H1 (cell line): ENCODE measurements around the gene SSR2. TPM values are rescaled to one million over a fixed set of nuclear protein-coding genes. Genes with fewer than 3 reads are reported as not detected.

ENCODE experiments used
- CTCF ChIA-PET: fragments of 300-600 bp; sonication (Branson Sonifier 250); formaldehyde crosslinking; loops from one replicate; lab custom pipeline; 2021; ENCODE audit not compliant: partially characterized antibody; lab: Charles Lee
- POLR2A ChIA-PET: fragments of 300-600 bp; sonication (Branson Sonifier 250); formaldehyde crosslinking; loops from one replicate; lab custom pipeline; 2021; ENCODE audit warnings: inconsistent platforms; ENCODE audit not compliant: partially characterized antibody; lab: Charles Lee
- DNase-seq, 2 experiments: peaks; one replicate each; pipeline versions ENCODE4 v3.0.0 to v3.0.0-alpha.2; 2010 to 2022; ENCODE audit warnings: low spot score in 2 of 2, low read depth in 1 of 2, mixed read lengths in 1 of 2
- FAIRE-seq: peaks from 2 replicates; lab custom pipeline; 2011; peaks lifted over from hg19 to GRCh38; lab: Jason Lieb, UNC
- H2AFZ ChIP-seq: 2 replicates; pipeline ENCODE4 v1.8.1; 2012; ENCODE audit warnings: low read length, inconsistent platforms
- H2AK5ac ChIP-seq: 2 replicates; pipeline ENCODE4 v1.6.1; 2013; ENCODE audit warnings: low read depth, low read length
- H2BK120ac ChIP-seq: replicated peaks from 2 replicates; pipeline ENCODE3; 2013; ENCODE audit warnings: low read depth, low read length, inconsistent platforms
- H2BK12ac ChIP-seq: 2 replicates; pipeline ENCODE4 v1.6.1; 2013; ENCODE audit warnings: low read depth, low read length
- H2BK15ac ChIP-seq: 2 replicates; pipeline ENCODE4 v1.6.1; 2013; ENCODE audit warnings: low read length
- H2BK20ac ChIP-seq: 2 replicates; pipeline ENCODE4 v1.6.1; 2013; ENCODE audit warnings: low read length
- H2BK5ac ChIP-seq: 2 replicates; pipeline ENCODE4 v1.6.1; 2013; ENCODE audit warnings: low read depth, low read length
- H3K14ac ChIP-seq: 2 replicates; pipeline ENCODE4 v1.6.1; 2013; ENCODE audit warnings: inconsistent platforms; ENCODE audit not compliant: insufficient read length
- H3K18ac ChIP-seq: 2 replicates; pipeline ENCODE4 v1.6.1; 2013; ENCODE audit warnings: low read length; ENCODE audit errors: extremely low read depth
- H3K23ac ChIP-seq: 2 replicates; pipeline ENCODE4 v1.6.1; 2013; ENCODE audit warnings: inconsistent platforms; ENCODE audit not compliant: insufficient read length
- H3K23me2 ChIP-seq: 2 replicates; pipeline ENCODE4 v1.6.1; 2013; ENCODE audit warnings: low read depth, low read length
- H3K27ac ChIP-seq: 2 replicates; pipeline ENCODE4 v1.6.1; 2011; ENCODE audit warnings: low read depth, low read length, inconsistent platforms
- H3K27me3 ChIP-seq, 4 experiments: replicated peaks in 1 of 4; 1 replicate in 1 of 4; 2 replicates in 3 of 4; pipeline versions ENCODE4 v1.6.1 to v1.8.1; 2011 to 2013; ENCODE audit warnings: low read length in 3 of 4, mild to moderate bottlenecking in 3 of 4, inconsistent platforms in 2 of 4, mixed read lengths in 2 of 4, moderate library complexity in 1 of 4; ENCODE audit not compliant: control insufficient read depth in 3 of 4, insufficient read depth in 3 of 4; ENCODE audit errors: extremely low read depth in 1 of 4
- H3K36me3 ChIP-seq, 4 experiments: 2 replicates each; pipeline versions ENCODE4 v1.6.1 to v1.8.1; 2011 to 2013; ENCODE audit warnings: mild to moderate bottlenecking in 4 of 4, low read length in 3 of 4, moderate library complexity in 2 of 4, control low read depth in 1 of 4, inconsistent platforms in 1 of 4; ENCODE audit not compliant: insufficient read depth in 4 of 4, control insufficient read depth in 2 of 4
- H3K4ac ChIP-seq: replicated peaks from 2 replicates; pipeline ENCODE3; 2013; ENCODE audit warnings: low read length, low read depth, mixed read lengths, inconsistent platforms; ENCODE audit not compliant: insufficient read length
- H3K4me1 ChIP-seq, 4 experiments: replicated peaks in 1 of 4; 1 replicate in 1 of 4; 2 replicates in 3 of 4; pipeline versions ENCODE4 v1.6.1 to v1.8.1; 2011 to 2013; ENCODE audit warnings: low read length in 3 of 4, inconsistent platforms in 2 of 4, mixed read lengths in 1 of 4; ENCODE audit not compliant: insufficient read depth in 4 of 4, control insufficient read depth in 3 of 4
- H3K4me2 ChIP-seq, 2 experiments: 2 replicates each; pipeline versions ENCODE4 v1.6.1 to v1.8.1; 2011 to 2013; ENCODE audit warnings: low read depth in 2 of 2, low read length in 2 of 2, control low read depth in 1 of 2, inconsistent platforms in 1 of 2, mild to moderate bottlenecking in 1 of 2; ENCODE audit not compliant: insufficient read depth in 1 of 2
- H3K4me3 ChIP-seq, 4 experiments: fragments of 200-600, 300-600 bp in 1 of 4; sonication (generic), shearing (Covaris generic), sonication (Bioruptor Twin) in 1 of 4; 2 replicates each; pipeline versions ENCODE4 v1.5.1 to v1.8.1; 2011 to 2016; ENCODE audit warnings: low read length in 4 of 4, low read depth in 3 of 4, control low read depth in 2 of 4, inconsistent platforms in 2 of 4, mild to moderate bottlenecking in 2 of 4, mixed read lengths in 1 of 4, moderate library complexity in 1 of 4; ENCODE audit not compliant: insufficient read depth in 2 of 4; ENCODE audit errors: extremely low read depth in 1 of 4
- H3K56ac ChIP-seq: replicated peaks from 2 replicates; pipeline ENCODE3; 2013; ENCODE audit warnings: low read depth, mild to moderate bottlenecking, mixed read lengths, low read length, inconsistent platforms; ENCODE audit not compliant: insufficient read length
- H3K79me1 ChIP-seq: 2 replicates; pipeline ENCODE4 v1.6.1; 2013; ENCODE audit warnings: low read depth, low read length, control low read depth
- H3K79me2 ChIP-seq, 2 experiments: 2 replicates each; pipeline versions ENCODE4 v1.6.1 to v1.8.1; 2012 to 2013; ENCODE audit warnings: low read length in 2 of 2, mild to moderate bottlenecking in 2 of 2, inconsistent platforms in 1 of 2; ENCODE audit not compliant: insufficient read depth in 2 of 2, control insufficient read depth in 1 of 2
- H3K9ac ChIP-seq, 4 experiments: replicated peaks in 1 of 4; 1 replicate in 1 of 4; 2 replicates in 3 of 4; pipeline versions ENCODE4 v1.6.1 to v1.8.1; 2011 to 2013; ENCODE audit warnings: low read depth in 3 of 4, low read length in 3 of 4, control low read depth in 2 of 4, mild to moderate bottlenecking in 2 of 4, moderate library complexity in 2 of 4, inconsistent platforms in 1 of 4; ENCODE audit errors: extremely low read depth in 1 of 4
- H3K9me3 ChIP-seq, 2 experiments: 2 replicates each; pipeline versions ENCODE4 v1.6.1 to v1.8.1; 2012 to 2013; ENCODE audit warnings: mild to moderate bottlenecking in 2 of 2, moderate library complexity in 2 of 2, control low read depth in 1 of 2, inconsistent platforms in 1 of 2, low read depth in 1 of 2, low read length in 1 of 2, mixed read lengths in 1 of 2; ENCODE audit not compliant: insufficient read depth in 2 of 2
- H4K20me1 ChIP-seq, 2 experiments: replicated peaks in 1 of 2; 2 replicates each; pipeline versions ENCODE3 to v1.8.1; 2011 to 2013; ENCODE audit warnings: inconsistent platforms in 2 of 2, low read length in 2 of 2, mild to moderate bottlenecking in 1 of 2; ENCODE audit not compliant: insufficient read depth in 2 of 2, control insufficient read depth in 1 of 2
- H4K5ac ChIP-seq: 2 replicates; pipeline ENCODE4 v1.6.1; 2013; ENCODE audit warnings: low read length, low read depth, mixed read lengths, inconsistent platforms; ENCODE audit not compliant: insufficient read length
- H4K8ac ChIP-seq: 2 replicates; pipeline ENCODE4 v1.8.0; 2013; ENCODE audit warnings: mild to moderate bottlenecking, moderate library complexity, low read length, inconsistent platforms; ENCODE audit not compliant: insufficient read depth; ENCODE audit errors: extremely low read depth
- H4K91ac ChIP-seq: replicated peaks from 2 replicates; pipeline ENCODE3; 2013; ENCODE audit warnings: low read length, mixed read lengths, inconsistent platforms; ENCODE audit not compliant: insufficient read length
- HDAC2 ChIP-seq, 2 experiments: fragments of 300-600 bp in 1 of 2; sonication (generic) in 1 of 2; IDR thresholded peaks; 2 replicates each; pipeline ENCODE4 v1.6.1; 2011 to 2012; ENCODE audit warnings: low read depth in 2 of 2, low read length in 2 of 2, mild to moderate bottlenecking in 2 of 2, moderate library complexity in 2 of 2, borderline replicate concordance in 1 of 2, inconsistent platforms in 1 of 2
- WGBS, 2 experiments: shearing (Covaris generic) in 1 of 2; methylation state at CpG; one replicate each; pipeline versions ENCODE4 v1.1.6 to v1.1.7; 2013 to 2015; ENCODE audit warnings: low lambda C conversion rate in 2 of 2, mixed read lengths in 2 of 2, inconsistent platforms in 1 of 2, low coverage in 1 of 2, missing lambda C conversion rate in 1 of 2; ENCODE audit not compliant: insufficient replicate concordance in 2 of 2, insufficient coverage in 1 of 2, insufficient read length in 1 of 2; ENCODE audit errors: extremely low coverage in 1 of 2, missing lambda C conversion rate in 1 of 2; 5-methylcytosine and 5-hydroxymethylcytosine counted together
- polyA plus RNA-seq, 7 experiments: library from polyadenylated mRNA; depleted of rRNA in 3 of 7; stranded (reverse) in 5 of 7; unstranded in 2 of 7; fragments of >200 nt in 5 of 7; fragments of 200-250 nt in 2 of 7; gene quantifications; 1 replicate in 5 of 7; 2 replicates in 1 of 7; 4 replicates in 1 of 7; pipeline versions ENCODE4 v1.2.1 to v1.2.3, GENCODE V29; 2011 to 2013; ENCODE audit warnings: missing spikeins in 2 of 7, mixed read lengths in 2 of 7
- total RNA-seq: library from RNA; stranded (reverse); fragmentation: NEBNext Ultra II Directional; extraction: Animal tissue kit (Norgen Biotek cat#: 25700); gene quantifications from 2 replicates; pipeline ENCODE4 v1.2.1, GENCODE V29; 2021

The SSR2 gene
- total and polyA plus RNA-seq, 2 of the 8 experiments (the other 6 are each of a cell fraction or from before 2014, with no cell fraction given): 190 to 648 TPM

GRCh38 chr1:156067262-156067661, 46.5 kb upstream of the SSR2 start:
- Histone ChIP-seq H2BK12ac (no peak overlapping the region), H3K79me1 (no peaks in the 10 kb centered on the region), H2BK120ac (no peak overlapping the region), H3K56ac (no peak overlapping the region), H3K23ac (no peak overlapping the region), H2BK20ac (no peak overlapping the region), H3K36me3 (peaks cover 0 to 2% (median 0%) of the 10 kb centered on the region in 4 experiments; a peak in 1 of 8 replicates), H3K9me3 (no peaks in the 10 kb centered on the region), H3K27ac (no peak overlapping the region), H3K27me3 (no peaks in the 10 kb centered on the region), H3K4ac (no peak overlapping the region), H3K4me1 (peaks cover 1 to 17% (median 9%) of the 10 kb centered on the region in 4 experiments), H4K8ac (no peak overlapping the region), H3K14ac (no peak overlapping the region), H3K23me2 (no peaks in the 10 kb centered on the region), H3K79me2 (0 out of 4 replicates have a peak, but pooled peaks cover 0 to under 1% of the 10 kb centered on the region in 2 experiments), H2AK5ac (no peak overlapping the region), H4K91ac (no peak overlapping the region), H3K9ac (no peak overlapping the region), H2AFZ (no peak overlapping the region), H2BK5ac (no peak overlapping the region), H3K4me2 (no peak overlapping the region), H4K5ac (no peak overlapping the region), H3K4me3 (no peak overlapping the region), H3K18ac (no peak overlapping the region), H4K20me1 (peaks cover 5 to 10% of the 10 kb centered on the region in 2 experiments), H2BK15ac (no peak overlapping the region)
- ChIA-PET CTCF (interaction anchor here (0.9 to 10.0 kb wide), 30 partner anchors 8 to 135 kb away, joined by 3 to 139 read pairs (median 5); partner anchors contain the start of genes KHDC4, LAMTOR2, SSR2 and UBQLN4), POLR2A (interaction anchor here (1.1 to 9.7 kb wide), 8 partner anchors 9 to 128 kb away, joined by 3 to 88 read pairs (median 6); partner anchors contain the start of genes LAMTOR2, RAB25, SSR2 and UBQLN4)
- no peak for TF ChIP-seq HDAC2 (IDR thresholded peaks at IDR 0.05; ENCODE audit: borderline replicate concordance in 1 of 2, low read depth in 2 of 2, low read length in 2 of 2)
- FAIRE-seq (no peak), DNase-seq (no peak)
- WGBS, 2 experiments: 98% methylated on average over 2 of the region's 2 CpGs; no CpG with 5 or more reads in 1 of the 2 experiments
